GM12875 (cell line): ENCODE results near the gene CMTM2.

Source experiments
- H3K4me3 ChIP-seq: one replicate; pipeline ENCODE4 v1.5.1; 2011; ENCODE audit warnings: low read depth, low read length, control low read depth
- TF ChIP-seq, protein P1 (sequence below): IDR thresholded peaks from 2 replicates; pipeline ENCODE4 v1.5.1; 2011; ENCODE audit warnings: low read depth, mild to moderate bottlenecking, control low read depth, inconsistent platforms, low read length, moderate library complexity, borderline replicate concordance; ENCODE audit not compliant: insufficient read depth

CMTM2 gene, protein sequence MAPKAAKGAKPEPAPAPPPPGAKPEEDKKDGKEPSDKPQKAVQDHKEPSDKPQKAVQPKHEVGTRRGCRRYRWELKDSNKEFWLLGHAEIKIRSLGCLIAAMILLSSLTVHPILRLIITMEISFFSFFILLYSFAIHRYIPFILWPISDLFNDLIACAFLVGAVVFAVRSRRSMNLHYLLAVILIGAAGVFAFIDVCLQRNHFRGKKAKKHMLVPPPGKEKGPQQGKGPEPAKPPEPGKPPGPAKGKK

DNA sequence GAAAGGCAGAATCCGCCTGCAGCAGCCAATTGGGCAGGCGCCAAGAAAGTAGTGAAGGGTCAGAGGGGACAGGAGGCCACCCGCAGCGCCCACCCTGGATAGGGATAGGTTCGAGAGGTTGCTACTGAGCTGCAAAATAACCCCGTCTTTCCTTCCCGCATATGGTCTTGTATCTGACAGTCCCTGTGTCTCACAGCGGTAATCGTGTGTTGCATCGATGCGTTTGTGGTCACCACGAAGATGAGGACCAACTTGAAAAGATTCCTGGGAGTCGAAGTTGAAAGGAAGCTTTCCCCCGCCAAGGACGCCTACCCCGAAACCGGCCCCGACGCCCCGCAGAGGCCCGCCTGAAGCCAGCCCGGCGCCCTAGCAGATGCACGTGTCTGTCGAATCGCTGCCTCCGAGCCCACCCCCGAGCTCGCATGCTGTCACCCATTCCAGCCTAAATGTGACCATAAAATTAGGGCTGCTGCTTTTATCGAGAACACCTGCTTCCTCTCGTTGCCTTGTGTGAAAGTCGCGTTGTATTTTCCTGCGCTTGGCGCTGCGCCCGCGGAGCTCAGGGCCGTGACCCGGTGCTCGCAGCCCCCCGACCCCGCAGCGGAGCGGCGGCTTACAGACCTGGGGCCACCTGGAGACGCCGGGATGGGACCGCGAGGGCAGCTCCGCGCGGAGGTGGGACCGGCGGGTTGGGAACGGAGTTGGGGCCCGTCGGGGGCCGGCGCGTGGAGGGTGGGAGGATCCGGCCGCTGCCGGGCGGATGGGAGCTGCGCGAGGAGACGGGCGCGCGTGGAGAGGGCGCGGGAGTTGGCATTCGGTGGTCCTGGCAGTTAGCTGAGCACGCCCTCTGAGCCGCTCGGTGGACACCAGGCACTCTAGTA is at the start of gene CMTM2:
TSS of gene CMTM2 (plus strand) at position 813 of the 881 bp plus-strand sequence. CDS start 145 bp downstream, outside the sequence.
- H3K4me3 ChIP-seq, result no peak within 1 kb of the TSS

GRCh38 chr16:66529475-66529874 is 49.8 kb upstream of the CMTM2 start:
- TF ChIP-seq, protein P1, sequence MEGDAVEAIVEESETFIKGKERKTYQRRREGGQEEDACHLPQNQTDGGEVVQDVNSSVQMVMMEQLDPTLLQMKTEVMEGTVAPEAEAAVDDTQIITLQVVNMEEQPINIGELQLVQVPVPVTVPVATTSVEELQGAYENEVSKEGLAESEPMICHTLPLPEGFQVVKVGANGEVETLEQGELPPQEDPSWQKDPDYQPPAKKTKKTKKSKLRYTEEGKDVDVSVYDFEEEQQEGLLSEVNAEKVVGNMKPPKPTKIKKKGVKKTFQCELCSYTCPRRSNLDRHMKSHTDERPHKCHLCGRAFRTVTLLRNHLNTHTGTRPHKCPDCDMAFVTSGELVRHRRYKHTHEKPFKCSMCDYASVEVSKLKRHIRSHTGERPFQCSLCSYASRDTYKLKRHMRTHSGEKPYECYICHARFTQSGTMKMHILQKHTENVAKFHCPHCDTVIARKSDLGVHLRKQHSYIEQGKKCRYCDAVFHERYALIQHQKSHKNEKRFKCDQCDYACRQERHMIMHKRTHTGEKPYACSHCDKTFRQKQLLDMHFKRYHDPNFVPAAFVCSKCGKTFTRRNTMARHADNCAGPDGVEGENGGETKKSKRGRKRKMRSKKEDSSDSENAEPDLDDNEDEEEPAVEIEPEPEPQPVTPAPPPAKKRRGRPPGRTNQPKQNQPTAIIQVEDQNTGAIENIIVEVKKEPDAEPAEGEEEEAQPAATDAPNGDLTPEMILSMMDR, result no peak
- no peak overlapping the region for H3K4me3 ChIP-seq

More for the DNA sequence above, at the start of gene CMTM2:
- TF ChIP-seq, protein P1, result no peak

GRCh38 chr16:66534376-66534799 is 44.9 kb upstream of the CMTM2 start:
- TF ChIP-seq, protein P1, result no peak
- H3K4me3 ChIP-seq, result no peak overlapping the region

GRCh38 chr16:66536525-66536924 is 42.7 kb upstream of the CMTM2 start:
- no peak overlapping the region for H3K4me3 ChIP-seq
- TF ChIP-seq, protein P1, result no peak

- TF ChIP-seq, protein P1, result no peak
- no peak overlapping the region for H3K4me3 ChIP-seq
These were observed 42.0 kb upstream of the CMTM2 start for GRCh38 chr16:66537236-66537635.

GRCh38 chr16:66538910-66539309 is 40.4 kb upstream of the CMTM2 start:
- H3K4me3 ChIP-seq, result no peak overlapping the region
- TF ChIP-seq, protein P1, result no peak
